GM12878 (cell line): Measurements from ENCODE around the gene CNN3. TPM values are rescaled to one million over a fixed set of nuclear protein-coding genes. Genes with fewer than 3 reads are reported as not detected.

Source experiments
- ATAC-seq: fragments of 200-7000 bp; cut with Tn5 transposase; 3 replicates; pipeline ENCODE4 v1.9.1; 2020; ENCODE audit warnings: mild to moderate bottlenecking, moderate library complexity
- BruUV-seq: library from RNA; stranded (reverse); fragments of 400-500 nt; replicated peaks from 2 replicates; lab custom pipeline; 2021; lab: Mats Ljungman, UMichigan
- CTCF ChIA-PET: fragments of 300-600 bp; sonication (Branson Sonifier 250); formaldehyde crosslinking; extraction: SDS; loops from one replicate; lab custom pipeline; 2021; ENCODE audit warnings: inconsistent platforms; lab: Yijun Ruan, JAX
- POLR2A ChIA-PET: fragments of 350-600 bp; formaldehyde crosslinking; extraction: SDS; loops from one replicate; lab custom pipeline; 2021; ENCODE audit warnings: inconsistent platforms; lab: Charles Lee
- RAD21 ChIA-PET: fragments of 300-600 bp; sonication (Branson Sonifier 250); formaldehyde crosslinking; loops from one replicate; lab custom pipeline; 2023; ENCODE audit warnings: antibody characterized with exemption; ENCODE audit not compliant: unreplicated experiment; lab: Charles Lee
- SMC1A ChIA-PET: fragments of 300-600 bp; sonication (Branson Sonifier 250); formaldehyde crosslinking; loops from one replicate; lab custom pipeline; 2023; ENCODE audit not compliant: unreplicated experiment, uncharacterized antibody; lab: Charles Lee
- DNase-seq: peaks from one replicate; pipeline ENCODE4 v3.0.0-alpha.2; 2011; ENCODE audit warnings: low read depth, low spot score
- FAIRE-seq: peaks from 3 replicates; lab custom pipeline; 2011; peaks lifted over from hg19 to GRCh38; lab: Jason Lieb, UNC
- H2AFZ ChIP-seq: 2 replicates; pipeline ENCODE4 v1.6.0; 2011; ENCODE audit warnings: low read depth, low read length, control low read depth; ENCODE audit not compliant: control insufficient read depth
- H3K27ac ChIP-seq: 2 replicates; pipeline ENCODE4 v1.5.1; 2011; ENCODE audit warnings: control low read depth; ENCODE audit not compliant: control insufficient read depth, insufficient read depth
- H3K27me3 ChIP-seq, 2 experiments: replicated peaks in 1 of 2; 2 replicates each; pipeline versions ENCODE4 v1.6.0 to v1.6.1; 2011; ENCODE audit warnings: low read length in 1 of 2; ENCODE audit not compliant: control insufficient read depth in 2 of 2, insufficient read depth in 2 of 2
- H3K36me3 ChIP-seq, 2 experiments: 2 replicates each; pipeline ENCODE4 v1.5.1; 2011; ENCODE audit warnings: low read length in 1 of 2; ENCODE audit not compliant: control insufficient read depth in 2 of 2, insufficient read depth in 2 of 2
- H3K4me1 ChIP-seq: 2 replicates; pipeline ENCODE4 v1.6.1; 2011; ENCODE audit warnings: mild to moderate bottlenecking, low read length, moderate library complexity, mixed read lengths; ENCODE audit not compliant: control insufficient read depth, insufficient read depth
- H3K4me2 ChIP-seq: 2 replicates; pipeline ENCODE4 v1.6.0; 2011; ENCODE audit warnings: control low read depth; ENCODE audit not compliant: control insufficient read depth, insufficient read depth
- H3K4me3 ChIP-seq: fragments of 200-600 bp; sonication (generic); 2 replicates; pipeline ENCODE4 v1.5.1; 2016
- H3K79me2 ChIP-seq: 2 replicates; pipeline ENCODE4 v1.6.0; 2011; ENCODE audit warnings: low read length; ENCODE audit not compliant: control insufficient read depth, insufficient read depth
- H3K9ac ChIP-seq: 2 replicates; pipeline ENCODE4 v1.8.0; 2011; ENCODE audit warnings: low read length, control low read depth, mixed read lengths; ENCODE audit not compliant: control insufficient read depth, insufficient read depth
- H3K9me3 ChIP-seq: replicated peaks from 3 replicates; pipeline ENCODE4 v1.5.1; 2011; ENCODE audit warnings: mild to moderate bottlenecking, low read length; ENCODE audit not compliant: control insufficient read depth, insufficient read depth
- H4K20me1 ChIP-seq: 2 replicates; pipeline ENCODE4 v1.6.0; 2011; ENCODE audit not compliant: control insufficient read depth, insufficient read depth
- BCL11A ChIP-seq: IDR thresholded peaks from 2 replicates; pipeline ENCODE4 v1.6.1; 2011; ENCODE audit warnings: low read depth, low read length
- E2F4 ChIP-seq: IDR thresholded peaks from 2 replicates; pipeline ENCODE4 v1.6.1; 2012; ENCODE audit warnings: low read depth, low read length, improper control_type of control experiment
- ELK1 ChIP-seq: IDR thresholded peaks from 2 replicates; pipeline ENCODE4 v1.6.1; 2012; ENCODE audit warnings: low read depth, low read length, improper control_type of control experiment
- ETV6 ChIP-seq, 2 experiments: fragments of 450-650 bp in 1 of 2; IDR thresholded peaks in 1 of 2; conservative IDR thresholded peaks in 1 of 2; 2 replicates each; pipeline ENCODE4 v1.6.1; 2014; ENCODE audit warnings: antibody characterized with exemption in 1 of 2, borderline replicate concordance in 1 of 2, low read depth in 1 of 2, mild to moderate bottlenecking in 1 of 2, moderate library complexity in 1 of 2
- HDAC2 ChIP-seq: fragments of 200-600 bp; sonication (generic); IDR thresholded peaks from 2 replicates; pipeline ENCODE4 v1.6.1; 2017
- HDGF ChIP-seq: fragments of 450-650 bp; IDR thresholded peaks from 2 replicates; pipeline ENCODE4 v1.6.1; 2016; ENCODE audit warnings: antibody characterized with exemption
- MAX ChIP-seq: IDR thresholded peaks from 2 replicates; pipeline ENCODE4 v1.6.1; 2012; ENCODE audit warnings: low read depth, low read length, improper control_type of control experiment
- MTA3 ChIP-seq: IDR thresholded peaks from 2 replicates; pipeline ENCODE4 v1.6.1; 2012; ENCODE audit warnings: low read length, inconsistent platforms, borderline replicate concordance
- NFYA ChIP-seq: IDR thresholded peaks from 2 replicates; pipeline ENCODE4 v1.6.1; 2011; ENCODE audit warnings: low read depth, mild to moderate bottlenecking, low read length, improper control_type of control experiment, borderline replicate concordance
- NRF1 ChIP-seq: conservative IDR thresholded peaks from 2 replicates; pipeline ENCODE4 v1.6.1; 2011; ENCODE audit warnings: mild to moderate bottlenecking, low read depth, low read length, improper control_type of control experiment
- RBBP5 ChIP-seq: fragments of 200-600 bp; sonication (generic); conservative IDR thresholded peaks from 2 replicates; pipeline ENCODE4 v1.6.1; 2016
- RELB ChIP-seq: fragments of 450-650 bp; IDR thresholded peaks from 2 replicates; pipeline ENCODE4 v1.6.1; 2017; ENCODE audit warnings: low read depth, mild to moderate bottlenecking, moderate library complexity
- SIN3A ChIP-seq: IDR thresholded peaks from 2 replicates; pipeline ENCODE4 v1.6.1; 2012; ENCODE audit warnings: low read depth, low read length, improper control_type of control experiment
- SP1 ChIP-seq: IDR thresholded peaks from one replicate; pipeline ENCODE4 v1.6.1; 2011; ENCODE audit warnings: low read depth, low read length
- STAT3 ChIP-seq: IDR thresholded peaks from 2 replicates; pipeline ENCODE4 v1.6.1; 2011; ENCODE audit warnings: low read depth, low read length, improper control_type of control experiment
- ZBTB11 ChIP-seq: fragments of 450-650 bp; formaldehyde crosslinking; IDR thresholded peaks from 2 replicates; pipeline ENCODE4 v1.5.0; 2022; ENCODE audit warnings: mild to moderate bottlenecking, missing genetic modification characterization
- ZZZ3 ChIP-seq: IDR thresholded peaks from 2 replicates; pipeline ENCODE4 v1.6.1; 2011; ENCODE audit warnings: low read depth; ENCODE audit not compliant: control insufficient read depth, insufficient read length
- WGBS: methylation state at CpG from one replicate; pipeline ENCODE4 v1.1.6; 2016; ENCODE audit warnings: low lambda C conversion rate; ENCODE audit not compliant: insufficient replicate concordance, insufficient coverage; ENCODE audit errors: missing lambda C conversion rate; 5-methylcytosine and 5-hydroxymethylcytosine counted together
- in situ Hi-C: fragments of 300-500 bp; cut with MboI; formaldehyde crosslinking; loops from 9 replicates; pipeline ENCODE4 v1.14.3; 2018; ENCODE audit warnings: mixed read lengths
- intact Hi-C: fragments of 100-400 bp; cut with micrococcal nuclease; formaldehyde crosslinking; loops from one replicate; pipeline ENCODE4 v1.14.2; 2022; ENCODE audit not compliant: unreplicated experiment
- polyA plus RNA-seq, 11 experiments: library from polyadenylated mRNA; depleted of rRNA in 4 of 11; unstranded in 6 of 11; stranded (reverse) in 5 of 11; fragments of >200 nt; fragmentation: Nextera tagmentation in 4 of 11; fragmentation: Illumina TruSeq in 1 of 11; extraction: Ambion mirVana in 4 of 11; extraction: Trizol in 1 of 11; gene quantifications; 1 replicate in 1 of 11; 2 replicates in 10 of 11; pipeline versions ENCODE4 v1.2.1 to v1.2.3, GENCODE V29; 2011 to 2016; ENCODE audit warnings: inconsistent platforms in 2 of 11, missing spikeins in 2 of 11, low read depth in 1 of 11
- total RNA-seq, 4 experiments: library from RNA; depleted of rRNA in 3 of 4; stranded (reverse); fragments of >200 nt in 3 of 4; fragmentation: Illumina TruSeq in 1 of 4; extraction: Trizol in 1 of 4; gene quantifications; 2 replicates each; pipeline versions ENCODE4 v1.2.1 to v1.2.3, GENCODE V29; 2013 to 2021

Gene CNN3
- total and polyA plus RNA-seq, 10 of the 15 experiments (the other 5 are each of a cell fraction or from before 2014, with no cell fraction given), result 0.20 to 48.4 (median 34.3) TPM

GRCh38 chr1:94951046-94951445, 24.1 kb upstream of the CNN3 start:
- WGBS, result 50% methylated on average over 2 of the region's 2 CpGs
- Histone ChIP-seq H4K20me1 (no peaks in the 10 kb centered on the region), H3K79me2 (no peaks in the 10 kb centered on the region), H3K9ac (no peak overlapping the region), H3K4me3 (no peak overlapping the region), H3K4me2 (no peak overlapping the region), H3K9me3 (no peaks in the 10 kb centered on the region), H3K27me3 (no peaks in the 10 kb centered on the region), H2AFZ (no peak overlapping the region), H3K27ac (no peak overlapping the region), H3K36me3 (no peaks in the 10 kb centered on the region), H3K4me1 (no peaks in the 10 kb centered on the region)
- SMC1A ChIA-PET, result no interaction called here
- in situ Hi-C loops (no loop called here), intact Hi-C loops (no loop called here)
- CTCF ChIA-PET, result no interaction called here
- RAD21 ChIA-PET, result no interaction called here
- ATAC-seq (no peak), DNase-seq (no peak), FAIRE-seq (no peak)
- no TSS peak for BruUV-seq
- POLR2A ChIA-PET, result no interaction called here
- no peak for TF ChIP-seq MTA3
- TF ChIP-seq ZBTB11, result no peak
- no peak for TF ChIP-seq RBBP5
- TF ChIP-seq ZZZ3, result no peak
- no peak for TF ChIP-seq ELK1
- TF ChIP-seq SP1, result no peak
- TF ChIP-seq STAT3, result no peak
- no peak for TF ChIP-seq ETV6 (conservative IDR thresholded peaks at IDR 0.05 in 1 of 2, IDR thresholded peaks at IDR 0.05 in 1 of 2; ENCODE audit: borderline replicate concordance in 1 of 2, low read depth in 1 of 2)
- TF ChIP-seq MAX, result no peak
- no peak for TF ChIP-seq NRF1
- no peak for TF ChIP-seq HDAC2
- no peak for TF ChIP-seq HDGF
- TF ChIP-seq E2F4, result no peak
- no peak for TF ChIP-seq RELB
- TF ChIP-seq NFYA, result no peak
- TF ChIP-seq BCL11A, result no peak
- TF ChIP-seq SIN3A, result no peak
